Measurements from ENCODE around the gene SH3BP2. TPM values are rescaled to one million over a fixed set of nuclear protein-coding genes. Genes with fewer than 3 reads are reported as not detected.

SH3BP2 gene
- total RNA-seq, 2 experiments from 2014 or later: 69.3 to 78.2 TPM

DNA sequence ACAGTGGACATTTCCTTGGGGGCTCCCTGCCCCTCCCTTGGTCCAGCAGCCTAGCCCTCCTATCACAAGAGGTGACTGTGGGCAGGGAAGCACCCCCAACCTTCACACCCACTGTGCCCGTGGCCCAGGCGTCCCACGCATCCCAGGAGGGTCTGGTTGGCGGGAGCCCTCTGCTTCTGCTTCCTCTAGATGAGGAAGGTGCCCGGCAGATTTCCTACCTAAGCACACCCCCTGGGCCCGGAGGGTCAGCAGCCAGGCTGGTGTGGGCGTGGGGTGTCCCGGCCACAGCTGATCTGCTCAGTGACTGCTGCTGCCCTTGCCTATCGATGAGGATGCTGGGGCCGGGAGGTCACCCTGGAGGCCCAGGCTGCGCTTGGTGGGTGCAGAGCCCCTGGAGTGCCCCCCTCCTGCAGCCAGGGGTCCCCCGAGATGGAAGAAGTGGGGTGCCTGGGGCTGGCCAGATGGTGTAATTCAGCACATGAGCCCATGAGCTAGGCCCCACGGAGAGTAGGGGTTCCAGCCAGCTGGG is 12.2 kb downstream of the SH3BP2 start:
- ChIA-PET POLR2A (no interaction called here), CTCF (no interaction called here)
- Mint-ChIP-seq H3K27ac (peak overlapping the region; percentile 64), H3K27me3 (no peaks in the 10 kb centered on the region), H3K9me3 (no peaks in the 10 kb centered on the region), H3K36me3 (ENCODE audit: low read depth) (no peaks in the 10 kb centered on the region), H3K4me1 (peaks cover 12% of the 10 kb centered on the region), H3K4me3 (no peak overlapping the region)
- no peak for DNase-seq

DNA sequence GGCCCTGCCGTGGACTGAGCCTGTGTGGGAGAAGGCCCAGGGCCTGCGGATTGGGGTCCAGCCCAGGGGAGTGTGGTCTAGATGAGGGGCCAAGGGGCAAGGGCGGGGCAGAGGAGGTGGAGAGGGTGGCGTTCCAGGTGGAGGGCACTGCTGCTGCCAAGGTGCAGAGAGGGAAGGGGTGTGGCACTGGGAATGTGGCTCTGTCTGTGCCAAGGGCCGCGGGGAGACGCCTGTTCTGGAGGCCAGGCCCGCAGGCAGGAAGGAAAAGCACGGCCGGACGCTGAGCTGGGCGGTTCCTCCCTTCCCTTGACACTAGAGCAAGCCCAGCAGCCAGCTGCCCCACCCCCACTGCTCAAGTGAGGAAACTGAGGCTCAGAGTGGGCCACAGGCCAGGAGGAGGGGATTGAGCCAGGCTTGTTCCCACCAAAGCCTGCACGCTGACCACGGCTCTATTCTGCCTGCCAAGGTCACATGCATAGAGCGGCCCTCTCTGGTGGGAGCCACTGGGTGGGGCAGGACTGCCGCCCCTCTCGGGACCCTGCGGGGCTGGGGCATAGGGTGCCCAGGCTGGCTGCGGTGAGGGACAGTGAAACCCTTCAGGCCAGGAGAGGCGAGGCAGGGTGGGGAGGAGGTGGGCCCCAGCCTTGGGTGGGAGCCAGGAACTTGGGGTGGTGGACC is 13.0 kb downstream of the SH3BP2 start:
- CTCF ChIA-PET: interaction anchor here (1.2 kb wide), 1 partner anchor 9 kb away, joined by 3 read pairs; no protein-coding TSS in a partner anchor

GRCh38 chr4:2806390-2807355 is 13.8 kb downstream of the SH3BP2 start:
- Mint-ChIP-seq H3K4me1 (peaks cover 10% of the 10 kb centered on the region), H3K27ac (peak overlapping the region; percentile 0), H3K9me3 (no peaks in the 10 kb centered on the region), H3K4me3 (no peak overlapping the region), H3K27me3 (no peaks in the 10 kb centered on the region), H3K36me3 (ENCODE audit: low read depth) (no peaks in the 10 kb centered on the region)
- no peak for DNase-seq
- ChIA-PET CTCF (interaction anchor here (1.2 kb wide), 1 partner anchor 10 kb away, joined by 3 read pairs; no protein-coding TSS in a partner anchor), POLR2A (no interaction called here)

More for the DNA sequence above, 13.0 kb downstream of the SH3BP2 start:
- Mint-ChIP-seq H3K27me3 (no peaks in the 10 kb centered on the region), H3K9me3 (no peaks in the 10 kb centered on the region), H3K4me3 (no peak overlapping the region), H3K4me1 (peaks cover 10% of the 10 kb centered on the region), H3K27ac (no peak overlapping the region), H3K36me3 (ENCODE audit: low read depth) (no peaks in the 10 kb centered on the region)
- POLR2A ChIA-PET: no interaction called here
- DNase-seq: no peak

DNA sequence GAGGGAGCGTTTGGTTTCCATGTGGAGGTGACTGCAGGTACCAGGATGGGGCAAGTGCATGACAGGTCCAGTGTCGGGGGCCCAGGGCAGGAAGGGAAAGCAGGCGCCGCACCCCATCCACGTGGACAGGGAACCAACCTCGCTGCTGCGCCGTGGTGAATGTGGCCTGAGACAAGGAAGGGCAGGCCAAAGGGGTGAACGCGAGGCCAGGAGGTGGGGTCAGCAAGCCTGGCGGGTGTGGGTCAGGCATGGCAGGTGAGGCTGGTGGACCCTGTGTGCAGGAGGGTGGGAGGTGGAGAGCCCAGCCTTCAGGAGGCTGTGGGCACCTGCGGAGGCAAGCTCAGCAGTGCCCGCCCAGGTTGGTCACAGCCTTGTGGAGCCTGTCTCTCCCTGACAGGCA is 14.7 kb downstream of the SH3BP2 start:
- no peaks in the 10 kb centered on the region for H3K27me3 Mint-ChIP-seq
- H3K9me3 Mint-ChIP-seq: no peaks in the 10 kb centered on the region
- no peak for DNase-seq
- no peak overlapping the region for H3K27ac Mint-ChIP-seq
- H3K36me3 Mint-ChIP-seq (ENCODE audit: low read depth): peaks cover 5% of the 10 kb centered on the region
- H3K4me1 Mint-ChIP-seq: peaks cover 15% of the 10 kb centered on the region
- ChIA-PET CTCF (interaction anchor here (1.0 kb wide), 1 partner anchor 10 kb away, joined by 3 read pairs; no protein-coding TSS in a partner anchor), POLR2A (no interaction called here)
- H3K4me3 Mint-ChIP-seq: no peak overlapping the region

DNA sequence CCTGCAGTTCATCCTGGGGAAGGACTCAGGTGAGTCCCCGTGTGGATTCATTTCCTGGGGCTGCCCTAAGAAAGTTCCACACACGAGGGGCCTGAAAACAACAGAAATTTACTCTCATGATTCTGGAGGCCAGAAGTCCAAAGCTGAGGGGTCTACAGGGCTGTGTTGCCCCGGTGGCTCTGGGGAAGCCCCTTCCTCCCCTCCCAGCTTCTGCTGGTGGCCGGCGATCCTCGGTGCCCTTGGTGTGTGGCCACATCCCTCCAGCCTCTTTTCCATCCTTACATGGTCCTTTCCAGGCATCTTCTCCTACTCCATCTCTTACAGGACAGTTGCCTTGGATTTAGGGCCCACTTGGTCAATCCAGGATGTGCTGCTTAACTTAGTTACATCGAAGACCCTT is 15.1 kb downstream of the SH3BP2 start:
- H3K9me3 Mint-ChIP-seq: no peaks in the 10 kb centered on the region
- ChIA-PET CTCF (interaction anchor here (1.0 kb wide), 1 partner anchor 10 kb away, joined by 3 read pairs; no protein-coding TSS in a partner anchor), POLR2A (no interaction called here)
- H3K36me3 Mint-ChIP-seq (ENCODE audit: low read depth): peaks cover 9% of the 10 kb centered on the region
- H3K27me3 Mint-ChIP-seq: no peaks in the 10 kb centered on the region
- no peak overlapping the region for H3K4me3 Mint-ChIP-seq
- DNase-seq: no peak
- peaks cover 19% of the 10 kb centered on the region for H3K4me1 Mint-ChIP-seq
- H3K27ac Mint-ChIP-seq: peak overlapping the region; percentile 38

GRCh38 chr4:2809610-2810180 is 16.8 kb downstream of the SH3BP2 start:
- Mint-ChIP-seq H3K4me3 (no peak overlapping the region), H3K27ac (no peak overlapping the region), H3K4me1 (peaks cover 35% of the 10 kb centered on the region), H3K27me3 (no peaks in the 10 kb centered on the region), H3K36me3 (ENCODE audit: low read depth) (peaks cover 21% of the 10 kb centered on the region), H3K9me3 (no peaks in the 10 kb centered on the region)
- no peak for DNase-seq
- ChIA-PET CTCF (interaction anchor here (0.8 to 1.4 kb wide), 5 partner anchors 10 to 144 kb away, joined by 3 to 5 read pairs (median 3); no protein-coding TSS in a partner anchor), POLR2A (no interaction called here)

DNA sequence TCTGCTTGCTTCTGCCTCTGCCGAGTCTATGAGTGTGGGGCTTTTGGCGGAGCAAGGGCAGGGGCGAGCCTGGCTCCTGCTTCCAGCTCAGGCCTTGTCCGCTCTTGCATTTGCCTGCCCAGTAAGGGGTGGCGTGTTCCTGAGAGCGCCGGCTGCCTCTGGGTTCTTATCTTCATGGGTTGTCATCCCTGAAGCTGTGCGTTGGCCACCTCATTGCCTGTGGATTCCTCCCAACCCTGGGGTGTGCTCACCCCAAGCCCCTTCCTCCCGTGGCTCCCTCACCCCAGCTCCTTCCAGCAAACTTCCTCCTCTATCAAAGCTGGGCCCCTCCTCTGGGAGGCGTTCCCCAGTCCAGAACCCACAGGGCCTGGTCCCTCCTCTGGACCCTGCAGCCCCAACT is 17.5 kb downstream of the SH3BP2 start:
- Mint-ChIP-seq H3K27me3 (no peaks in the 10 kb centered on the region), H3K36me3 (ENCODE audit: low read depth) (peaks cover 27% of the 10 kb centered on the region), H3K9me3 (no peaks in the 10 kb centered on the region), H3K4me3 (no peak overlapping the region), H3K4me1 (peaks cover 42% of the 10 kb centered on the region), H3K27ac (peak overlapping the region; percentile 57)
- ChIA-PET POLR2A (no interaction called here), CTCF (interaction anchor here (0.7 to 1.4 kb wide), 6 partner anchors 10 to 143 kb away, joined by 3 to 5 read pairs (median 3); no protein-coding TSS in a partner anchor)
- DNase-seq: no peak

DNA sequence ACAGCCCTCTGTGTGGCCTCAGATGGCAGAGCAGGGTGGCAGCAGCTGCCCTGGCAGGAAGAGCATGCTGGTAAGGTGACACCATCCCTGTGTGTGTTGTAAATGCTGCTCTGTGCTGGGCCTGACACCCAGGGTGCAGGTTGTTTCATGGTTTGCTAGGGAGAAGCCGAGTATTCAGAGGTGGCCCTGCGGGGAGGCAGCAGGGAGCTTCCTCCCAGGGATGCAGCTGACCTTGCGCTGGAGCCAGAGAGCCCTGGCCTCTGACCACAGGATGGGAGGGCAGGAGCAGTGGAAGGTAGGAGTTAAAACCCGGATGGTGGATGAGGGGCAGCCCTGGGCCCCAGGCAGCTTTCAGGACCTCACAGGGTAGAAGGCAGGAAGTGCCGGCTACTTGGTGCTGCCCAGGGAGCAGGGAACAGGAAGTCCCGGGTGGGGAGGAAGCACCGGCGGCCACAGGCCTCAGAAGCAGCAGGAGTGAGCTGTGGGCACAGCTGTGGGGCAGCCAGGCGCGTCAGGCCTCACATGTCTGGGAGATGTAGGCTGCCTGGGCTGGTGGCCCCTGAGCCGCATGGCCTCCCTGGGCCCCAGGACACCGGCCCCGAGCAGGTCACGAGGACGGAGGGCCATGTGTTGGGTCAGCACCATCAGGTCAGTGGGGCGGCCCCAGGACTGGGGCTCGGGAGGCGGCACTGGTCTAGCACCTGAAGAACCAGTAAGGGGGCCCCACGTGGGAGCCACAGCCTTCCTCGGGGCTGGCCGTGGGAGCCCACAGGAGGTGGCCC is 19.1 kb downstream of the SH3BP2 start:
- no peaks in the 10 kb centered on the region for H3K27me3 Mint-ChIP-seq
- peak overlapping the region; percentile 97 for H3K4me3 Mint-ChIP-seq
- CTCF ChIA-PET: interaction anchor here (0.8 to 2.2 kb wide), 8 partner anchors 8 to 56 kb away, joined by 3 to 7 read pairs (median 4); partner anchors contain the start of gene TNIP2
- POLR2A ChIA-PET: no interaction called here
- peak overlapping the region; percentile 99 for H3K27ac Mint-ChIP-seq
- DNase-seq: peak; percentile 73
- peaks cover 42% of the 10 kb centered on the region for H3K36me3 Mint-ChIP-seq (ENCODE audit: low read depth)
- H3K9me3 Mint-ChIP-seq: no peaks in the 10 kb centered on the region
- peaks cover 57% of the 10 kb centered on the region for H3K4me1 Mint-ChIP-seq

- H3K27me3 Mint-ChIP-seq: no peaks in the 10 kb centered on the region
- no peak for DNase-seq
- H3K4me1 Mint-ChIP-seq: peaks cover 64% of the 10 kb centered on the region
- H3K27ac Mint-ChIP-seq: peak overlapping the region; percentile 99
- peak overlapping the region; percentile 97 for H3K4me3 Mint-ChIP-seq
- peaks cover 46% of the 10 kb centered on the region for H3K36me3 Mint-ChIP-seq (ENCODE audit: low read depth)
- ChIA-PET CTCF (interaction anchor here (0.8 to 2.2 kb wide), 8 partner anchors 9 to 57 kb away, joined by 3 to 7 read pairs (median 4); partner anchors contain the start of gene TNIP2), POLR2A (no interaction called here)
- no peaks in the 10 kb centered on the region for H3K9me3 Mint-ChIP-seq
These were observed 19.9 kb downstream of the SH3BP2 start for GRCh38 chr4:2812612-2813354.

- POLR2A ChIA-PET: interaction anchor here (0.6 kb wide), 1 partner anchor 34 kb away, joined by 4 read pairs; no protein-coding TSS in a partner anchor
- Mint-ChIP-seq H3K27ac (peak overlapping the region; percentile 99), H3K27me3 (no peaks in the 10 kb centered on the region), H3K9me3 (no peaks in the 10 kb centered on the region), H3K36me3 (ENCODE audit: low read depth) (peaks cover 46% of the 10 kb centered on the region), H3K4me3 (peak overlapping the region; percentile 97), H3K4me1 (peaks cover 64% of the 10 kb centered on the region)
- CTCF ChIA-PET: interaction anchor here (0.8 to 2.2 kb wide), 6 partner anchors 8 to 58 kb away, joined by 3 to 6 read pairs (median 4); partner anchors contain the start of gene TNIP2
- DNase-seq: no peak
These were observed 20.8 kb downstream of the SH3BP2 start for GRCh38 chr4:2813446-2814405.
